HG03064 (cell line): ENCODE measurements around the gene OCA2.

Experiments
- ATAC-seq: cut with Tn5 transposase; IDR thresholded peaks from one replicate; pipeline ENCODE4 v1.9.1; 2021; ENCODE audit warnings: low read depth; ENCODE audit not compliant: unreplicated experiment

The OCA2 gene

DNA sequence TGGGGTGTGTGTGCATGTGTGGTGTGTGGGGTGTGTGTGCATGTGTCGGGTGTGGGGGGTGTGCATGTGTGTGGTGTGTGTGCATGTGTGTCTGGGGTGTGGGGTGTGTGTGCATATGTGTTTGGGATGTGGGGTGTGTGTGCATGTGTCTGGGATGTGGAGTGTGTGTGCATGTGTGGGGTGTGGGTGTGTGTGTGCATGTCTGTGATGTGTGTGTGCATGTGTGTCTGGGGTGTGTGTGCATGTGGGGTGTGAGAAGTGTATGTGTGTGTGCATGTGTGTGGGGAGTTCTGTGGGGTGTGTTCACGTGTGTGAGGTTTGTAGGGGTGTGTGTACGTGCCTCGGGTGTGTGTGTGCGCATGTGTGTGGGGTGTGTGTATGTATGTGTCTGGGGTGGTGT is 6.7 kb upstream of the OCA2 start:
- no peak for ATAC-seq

- no peak for ATAC-seq
Measured at GRCh38 chr15:28105224-28105791, 6.2 kb upstream of the OCA2 start.

DNA sequence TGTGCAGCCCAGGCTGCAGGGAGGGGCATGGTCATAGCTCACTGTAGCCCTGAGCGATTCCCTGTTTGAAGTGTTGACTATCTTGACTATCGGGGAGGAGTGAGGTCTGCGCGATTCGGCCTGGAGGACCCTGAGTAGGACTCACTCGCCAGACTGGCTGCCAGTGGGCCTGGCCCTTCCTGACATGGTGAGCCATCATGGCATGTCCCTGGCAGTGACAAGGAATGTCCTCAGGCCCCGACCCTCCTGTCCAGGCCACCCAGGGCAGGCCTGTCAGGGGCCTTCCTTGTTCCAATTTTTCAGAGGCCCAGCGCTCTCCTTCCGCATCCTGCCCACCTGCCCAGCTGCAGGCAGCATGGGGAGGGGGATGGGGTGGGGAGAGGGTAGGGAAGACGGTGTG is 5.2 kb upstream of the OCA2 start:
- no peak for ATAC-seq

DNA sequence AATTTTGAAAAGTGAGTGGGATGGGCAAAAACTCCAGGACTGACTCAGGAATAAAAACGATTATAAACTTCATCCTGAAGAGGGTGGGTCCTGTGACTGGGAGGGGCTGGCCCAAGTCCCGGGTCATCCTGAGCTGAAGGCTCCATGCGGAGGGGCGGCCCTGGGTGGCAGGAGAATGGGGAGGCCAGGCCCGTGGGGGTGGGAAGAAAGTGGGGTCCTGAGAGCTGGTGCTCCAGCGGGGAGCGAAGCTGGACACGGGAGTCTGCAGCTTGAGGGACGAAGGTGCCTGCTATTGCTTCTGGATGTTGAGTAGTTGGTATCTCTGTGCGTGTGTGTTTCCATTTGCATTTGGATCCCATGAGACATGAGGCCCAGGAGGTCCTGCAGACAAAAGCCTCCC is 4.7 kb upstream of the OCA2 start:
- ATAC-seq, result no peak

GRCh38 chr15:28101983-28102441 is 2.9 kb upstream of the OCA2 start:
- ATAC-seq, result no peak

GRCh38 chr15:28101201-28101600 is 2.1 kb upstream of the OCA2 start:
- no peak for ATAC-seq

GRCh38 chr15:28100516-28101195 is 1.5 kb upstream of the OCA2 start:
- ATAC-seq, result no peak

DNA sequence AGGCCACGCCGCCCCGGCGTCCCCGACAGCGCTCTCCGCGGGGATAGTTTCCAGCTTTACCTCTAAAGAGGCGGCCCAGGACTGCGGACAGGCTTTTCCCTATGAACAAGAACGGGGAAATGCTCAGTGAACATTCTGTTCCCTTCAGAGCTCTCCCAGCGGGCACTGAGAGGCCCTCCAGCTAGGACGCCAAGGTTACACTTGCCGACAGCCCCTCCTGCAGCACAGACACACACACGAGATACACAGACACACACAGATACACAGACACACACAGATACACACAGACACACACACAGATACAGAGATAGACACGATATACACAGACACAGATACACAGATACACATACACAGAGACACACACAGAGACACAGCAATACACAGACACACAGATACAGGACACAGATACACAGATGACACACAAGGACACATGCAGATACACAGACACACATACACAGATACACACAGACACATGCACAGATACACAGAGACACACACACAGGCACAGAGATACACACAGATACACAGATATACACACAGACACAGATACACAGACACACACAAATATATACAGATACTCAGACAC is 533 bp upstream of the OCA2 start:
- ATAC-seq, result no peak

GRCh38 chr15:28098360-28098765 is 752 bp downstream of the OCA2 start:
- no peak for ATAC-seq

DNA sequence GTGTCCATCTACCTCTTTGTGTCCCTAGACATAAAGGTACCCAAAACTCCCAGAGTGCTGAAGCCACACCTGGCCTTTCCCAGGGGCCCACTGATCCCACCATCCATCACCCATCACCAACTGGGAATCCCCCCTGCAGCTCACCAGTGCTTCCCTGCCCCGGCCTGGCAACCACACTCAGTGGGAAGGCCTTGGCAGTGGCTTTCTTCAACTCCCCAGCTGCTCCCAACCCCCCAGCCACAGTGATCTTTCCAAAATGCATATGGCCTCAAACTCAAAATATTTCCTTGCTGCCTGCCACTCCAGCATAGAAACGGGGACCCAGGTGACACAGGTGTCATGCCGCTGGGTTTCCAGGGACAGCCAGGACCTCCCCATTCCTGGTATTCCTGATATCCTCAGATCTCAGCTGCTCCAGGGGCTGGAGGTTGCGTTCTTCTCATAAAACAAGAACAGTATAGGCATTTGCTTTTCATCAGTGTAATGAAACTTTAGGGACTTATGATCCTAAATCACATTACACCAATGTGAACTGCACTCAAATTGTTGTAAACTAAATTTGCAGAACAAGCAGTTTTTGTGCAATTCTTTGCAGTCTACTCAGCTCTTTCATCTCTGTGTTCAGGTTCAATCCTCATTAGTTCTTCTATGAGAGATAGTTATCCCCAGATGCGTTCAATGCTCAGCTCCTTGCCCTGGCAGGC is 1.3 kb downstream of the OCA2 start:
- ATAC-seq, result no peak

- ATAC-seq, result no peak
Measured at GRCh38 chr15:28096670-28097431, 2.3 kb downstream of the OCA2 start.

DNA sequence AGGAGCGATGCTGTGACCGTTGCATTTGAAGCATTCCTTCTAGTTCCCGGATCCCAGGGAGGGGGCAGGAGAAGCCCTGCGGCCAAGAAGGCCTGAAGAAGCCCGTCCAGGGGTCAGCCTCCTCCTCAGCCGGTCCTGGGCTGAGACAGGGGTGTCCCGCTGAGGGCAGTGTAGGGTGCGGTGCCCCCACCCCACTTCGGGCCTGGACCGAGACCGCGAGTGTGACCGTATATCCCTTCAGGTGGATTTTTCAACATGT is 2.8 kb downstream of the OCA2 start:
- ATAC-seq, result peak; percentile 5

DNA sequence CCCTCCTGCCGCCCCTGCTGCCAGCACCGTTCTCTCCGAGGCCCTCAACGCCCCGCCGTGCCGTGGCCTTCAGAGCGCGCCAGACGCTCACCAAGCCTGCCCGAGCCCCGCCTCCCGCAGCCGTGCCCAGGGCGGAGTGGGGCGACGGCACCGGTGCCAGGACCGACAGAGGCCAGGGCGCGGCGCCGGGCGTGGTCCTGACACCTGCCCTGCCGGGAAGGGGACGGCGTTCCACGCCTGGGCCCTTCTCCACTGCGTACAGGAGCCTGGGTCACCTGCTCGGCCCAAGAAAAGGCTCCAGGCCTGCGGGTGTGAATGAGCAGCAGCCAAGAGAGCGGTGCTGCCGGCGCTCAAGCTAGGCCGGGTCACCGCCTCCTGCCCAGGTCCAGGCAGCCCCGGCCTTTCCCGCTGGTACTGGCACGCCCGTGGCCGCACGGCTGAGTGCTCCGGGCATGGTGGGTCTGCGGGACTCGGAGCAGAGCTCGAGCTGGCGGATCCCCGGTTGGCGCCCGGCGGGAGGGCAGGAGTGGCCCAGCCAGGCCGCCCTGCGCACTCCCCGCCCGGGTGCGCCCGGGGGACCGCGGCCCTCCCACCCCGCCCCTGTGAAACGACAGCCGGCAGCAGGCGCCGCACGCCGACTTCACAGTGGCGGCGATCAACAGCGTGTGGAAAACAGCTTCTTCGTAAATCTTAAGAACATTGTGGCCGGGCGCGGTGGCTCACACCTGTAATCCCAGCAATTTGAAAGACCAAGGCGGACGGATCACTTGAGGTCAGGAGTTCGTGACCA is 4.2 kb downstream of the OCA2 start:
- ATAC-seq, result no peak

DNA sequence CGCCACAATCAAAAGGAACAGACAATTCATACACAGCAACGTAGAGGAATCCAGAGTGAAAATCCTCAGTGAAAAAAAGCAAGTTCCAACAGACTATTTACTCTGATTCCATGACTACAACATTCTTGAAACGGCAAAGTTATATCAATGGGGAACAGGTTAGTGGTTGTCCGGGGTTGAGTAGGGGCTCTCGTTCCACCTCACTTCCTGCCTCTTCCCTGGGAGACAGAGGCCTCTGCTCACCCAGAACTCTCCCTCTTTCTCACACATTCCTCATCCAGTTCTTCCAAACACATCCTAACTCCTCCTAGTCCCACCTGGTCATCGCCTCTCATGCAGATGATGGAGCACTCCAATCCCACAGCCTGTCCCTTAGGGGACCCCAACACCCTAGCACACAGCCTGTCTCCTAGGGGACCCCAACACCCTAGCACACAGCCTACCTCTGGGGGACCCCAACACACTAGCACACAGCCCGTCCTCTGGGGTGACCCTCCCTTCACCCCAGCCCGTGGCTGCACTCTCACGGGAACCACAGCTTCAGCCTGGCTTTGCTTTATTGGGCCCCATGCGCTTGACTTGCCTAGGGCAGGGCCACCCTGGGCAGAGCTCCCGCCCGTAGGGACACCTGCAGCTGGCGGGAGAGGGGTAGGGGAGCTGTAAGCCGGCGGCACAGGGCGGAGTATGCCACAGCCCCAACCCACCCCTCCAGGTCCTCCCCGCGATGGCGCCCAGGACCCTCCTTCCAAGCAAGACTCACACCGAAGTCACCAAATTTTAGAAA is 5.2 kb downstream of the OCA2 start:
- ATAC-seq, result no peak

DNA sequence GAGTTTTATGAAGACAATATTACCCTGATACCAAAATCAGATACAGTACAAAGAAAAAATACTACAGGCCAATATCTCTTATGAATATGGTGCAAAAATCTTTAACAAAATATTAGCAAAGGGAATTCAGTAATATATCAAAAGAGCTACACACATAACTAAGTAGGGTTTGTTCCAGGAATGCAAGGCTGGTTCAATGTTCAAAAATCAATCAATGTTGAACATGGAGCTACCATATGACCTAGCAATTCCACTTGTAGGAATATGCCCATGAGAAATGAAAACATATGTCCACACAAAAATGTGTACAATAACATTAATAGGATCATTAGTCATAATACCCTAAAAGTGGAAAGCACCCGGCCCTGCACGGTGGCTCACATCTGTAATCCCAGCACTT is 7.8 kb downstream of the OCA2 start:
- ATAC-seq, result no peak

- peak; percentile 98 for ATAC-seq
Measured at GRCh38 chr15:28086175-28086703, 12.9 kb downstream of the OCA2 start.

DNA sequence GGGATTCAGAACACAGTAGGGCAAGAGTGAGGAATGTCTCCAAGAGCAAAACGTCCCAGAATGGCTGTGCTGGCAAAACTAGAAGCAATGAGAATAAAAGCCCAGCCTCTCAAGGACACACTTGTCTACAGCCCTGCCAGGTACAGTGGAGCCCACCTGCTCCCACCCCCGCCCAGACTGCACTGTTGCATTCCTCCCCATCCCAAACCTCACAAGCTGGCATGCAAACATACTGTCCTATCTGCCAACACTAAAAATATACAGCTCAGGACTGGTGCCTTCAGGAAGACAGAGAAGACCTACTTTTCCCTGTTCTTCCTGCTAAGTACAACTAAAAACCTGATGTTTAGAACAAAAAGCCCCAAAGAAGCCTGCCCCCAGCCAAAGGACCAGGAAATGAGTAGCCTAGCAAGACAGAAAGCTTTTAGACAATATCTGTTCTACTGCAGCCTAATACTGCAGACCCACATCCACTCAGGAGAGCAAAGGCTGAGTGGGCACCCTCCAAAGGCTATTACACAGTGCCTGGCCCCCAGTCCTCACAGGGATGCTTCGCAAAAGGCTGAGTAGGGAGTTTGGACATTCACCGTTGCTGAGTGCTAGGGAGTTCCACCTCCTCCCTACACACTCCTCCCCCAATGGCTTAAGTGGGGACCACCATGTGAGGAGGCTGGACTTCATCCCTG is 13.5 kb downstream of the OCA2 start:
- no peak for ATAC-seq

- no peak for ATAC-seq
Measured at GRCh38 chr15:28084547-28084946, 14.6 kb downstream of the OCA2 start.
